Left renal cortex interstitium (tissue), 4 donors: ENCODE measurements around the gene FALEC. TPM values are rescaled to one million over a fixed set of nuclear protein-coding genes. Genes with fewer than 3 reads are reported as not detected.
"Not testable (repeated sequence)": the region's sequence is repeated elsewhere in the genome, so short reads cannot be mapped to it uniquely, and the experiment has no call there.

ENCODE experiments used
- DNase-seq, 4 donors: peaks; one replicate each; pipeline ENCODE4 v3.0.0-alpha.2; 2013; ENCODE audit warnings: low read depth in 4 of 4, low spot score in 2 of 4, missing footprints in 1 of 4
- polyA plus RNA-seq, 4 donors: library from polyadenylated mRNA; unstranded; fragments of 120-200 nt; gene quantifications; one replicate each; pipeline ENCODE4 v1.2.1, GENCODE V29; 2013; ENCODE audit not compliant: insufficient read length in 4 of 4

FALEC gene
- polyA plus RNA-seq, 4 donors: 0.55 to 0.64 (median 0.64) TPM; not detected in 1

GRCh38 chr1:150557065-150557600 lies 41.6 kb downstream of the FALEC start:
- no peak for DNase-seq

- no peak for DNase-seq
These were observed 42.3 kb downstream of the FALEC start for GRCh38 chr1:150557813-150558212.

DNA sequence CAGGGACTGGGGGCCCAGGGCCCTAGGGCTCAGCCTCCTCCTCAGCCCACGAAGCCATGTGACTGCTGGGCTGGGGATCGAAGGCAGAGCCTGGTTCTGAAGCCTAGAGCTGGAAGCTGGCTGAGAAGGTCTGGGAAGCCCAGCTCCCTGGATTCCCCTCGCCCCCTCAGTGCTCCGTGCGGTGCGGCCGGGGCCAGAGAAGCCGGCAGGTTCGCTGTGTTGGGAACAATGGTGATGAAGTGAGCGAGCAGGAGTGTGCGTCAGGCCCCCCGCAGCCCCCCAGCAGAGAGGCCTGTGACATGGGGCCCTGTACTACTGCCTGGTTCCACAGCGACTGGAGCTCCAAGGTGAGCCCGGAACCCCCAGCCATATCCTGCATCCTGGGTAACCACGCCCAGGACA lies 42.8 kb downstream of the FALEC start:
- no peak for DNase-seq

GRCh38 chr1:150558761-150559655 lies 43.5 kb downstream of the FALEC start:
- no peak for DNase-seq

GRCh38 chr1:150559656-150560010 lies 44.1 kb downstream of the FALEC start:
- DNase-seq: no peak

GRCh38 chr1:150560011-150560438 lies 44.5 kb downstream of the FALEC start:
- no peak for DNase-seq

GRCh38 chr1:150560576-150561253 lies 45.2 kb downstream of the FALEC start:
- DNase-seq: peak in 1 of 4 donors; percentile 77

GRCh38 chr1:150561254-150561973 lies 45.9 kb downstream of the FALEC start:
- DNase-seq: peak; percentile 82 to 93 (median 89)

- DNase-seq: peak in 2 of 4 donors; percentile 78 to 86
These were observed 46.5 kb downstream of the FALEC start for GRCh38 chr1:150561974-150562445.

GRCh38 chr1:150562446-150563339 lies 47.1 kb downstream of the FALEC start:
- DNase-seq: no peak

- no peak for DNase-seq
These were observed 47.9 kb downstream of the FALEC start for GRCh38 chr1:150563340-150564038.

DNA sequence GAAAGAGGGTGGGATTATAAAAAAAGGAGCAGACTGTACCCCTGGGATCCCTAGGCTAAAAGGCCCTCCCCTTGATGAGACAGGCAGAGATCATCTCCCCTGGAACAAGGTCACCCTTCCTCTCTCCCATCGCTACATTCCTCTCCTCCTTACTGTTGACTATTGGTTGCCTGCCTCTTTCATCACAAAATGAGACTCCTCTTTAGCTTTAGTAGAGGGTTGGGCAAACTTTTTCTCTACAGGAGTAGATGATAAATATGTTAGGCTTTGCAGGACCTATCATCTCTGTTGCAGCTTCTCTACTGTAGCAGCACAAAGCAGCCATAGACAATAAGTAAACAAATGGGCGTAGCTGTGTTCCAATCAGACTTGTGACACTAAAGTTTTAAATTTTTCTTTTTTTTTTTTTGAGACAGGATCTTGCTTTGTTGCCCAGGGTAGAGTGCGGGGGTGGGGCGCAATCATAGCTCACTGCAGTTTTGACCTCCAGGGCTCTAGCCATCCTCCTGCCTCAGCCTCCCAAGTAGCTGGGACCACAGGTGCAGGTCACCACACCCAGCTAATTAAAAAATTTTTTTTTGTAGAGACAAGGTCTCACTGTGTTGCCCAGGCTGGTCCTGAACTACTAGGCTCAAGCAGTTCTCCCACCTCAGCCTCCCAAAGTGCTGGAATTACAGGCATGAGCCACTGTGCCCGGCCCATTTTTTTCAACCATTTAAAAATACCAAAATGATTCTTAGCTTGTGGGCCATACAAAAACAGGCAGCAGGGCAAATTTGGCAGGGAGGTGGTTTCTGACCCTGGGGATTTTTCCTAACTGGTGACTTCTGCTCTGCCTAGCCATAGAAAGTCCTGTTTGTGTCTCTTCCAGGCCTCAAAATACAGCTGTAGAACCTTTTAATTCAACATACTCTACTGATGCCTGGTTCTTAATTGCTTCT lies 48.8 kb downstream of the FALEC start:
- DNase-seq: no peak

- not testable (repeated sequence) for DNase-seq
These were observed 49.9 kb downstream of the FALEC start for GRCh38 chr1:150565240-150565991.

DNA sequence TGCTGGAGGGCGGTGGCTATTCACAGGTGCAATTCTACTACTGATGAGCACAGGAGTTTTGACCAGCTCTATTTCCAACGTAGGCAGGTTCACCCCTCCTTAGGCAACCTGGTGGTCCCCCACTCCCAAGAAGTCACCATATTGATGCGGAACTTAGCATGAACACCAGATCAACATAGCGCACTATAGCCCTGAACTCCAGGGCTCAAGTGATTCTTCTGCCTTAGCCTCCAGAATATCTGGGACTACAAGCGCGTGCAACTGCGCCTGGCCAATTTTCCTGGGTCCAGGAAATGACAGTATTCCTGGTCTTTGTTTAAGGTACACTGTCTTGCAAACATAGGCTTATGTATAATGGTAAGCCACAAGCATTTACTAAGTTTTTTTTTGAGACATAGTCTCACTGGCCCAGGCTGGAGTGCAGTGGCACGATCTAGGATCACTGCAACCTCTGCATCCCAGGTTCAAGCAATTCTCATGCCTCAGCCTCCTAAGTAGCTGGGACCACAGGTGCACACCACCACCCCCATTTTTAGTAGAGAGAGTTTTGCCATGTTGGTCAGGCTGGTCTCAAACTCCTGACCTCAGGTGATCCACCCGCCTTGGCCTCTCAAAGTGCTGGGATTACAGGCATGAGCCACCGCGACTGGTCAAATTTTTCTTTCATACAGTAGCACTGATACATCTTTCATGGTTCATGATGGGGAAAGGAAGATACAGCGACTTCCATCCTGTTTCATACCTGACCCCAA lies 51.2 kb downstream of the FALEC start:
- no peak for DNase-seq

DNA sequence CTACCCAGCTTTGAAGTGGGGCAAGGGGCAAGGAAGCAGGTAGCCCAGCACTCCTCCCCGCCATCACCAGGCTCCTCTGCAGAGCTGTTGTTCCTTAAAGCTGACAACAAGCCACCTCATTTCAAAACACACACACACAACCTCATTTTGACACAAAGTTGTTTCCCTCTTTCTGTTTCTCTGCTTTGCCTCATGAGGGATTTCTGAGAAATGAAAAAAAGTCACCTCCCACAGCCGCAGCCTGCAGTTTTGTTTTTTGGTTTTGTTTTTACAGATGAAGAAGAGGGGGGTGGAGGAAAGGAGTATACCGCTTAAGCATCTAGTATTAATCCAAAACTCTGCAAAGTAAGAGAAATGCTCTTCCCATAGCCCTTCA lies 51.8 kb downstream of the FALEC start:
- no peak for DNase-seq

DNA sequence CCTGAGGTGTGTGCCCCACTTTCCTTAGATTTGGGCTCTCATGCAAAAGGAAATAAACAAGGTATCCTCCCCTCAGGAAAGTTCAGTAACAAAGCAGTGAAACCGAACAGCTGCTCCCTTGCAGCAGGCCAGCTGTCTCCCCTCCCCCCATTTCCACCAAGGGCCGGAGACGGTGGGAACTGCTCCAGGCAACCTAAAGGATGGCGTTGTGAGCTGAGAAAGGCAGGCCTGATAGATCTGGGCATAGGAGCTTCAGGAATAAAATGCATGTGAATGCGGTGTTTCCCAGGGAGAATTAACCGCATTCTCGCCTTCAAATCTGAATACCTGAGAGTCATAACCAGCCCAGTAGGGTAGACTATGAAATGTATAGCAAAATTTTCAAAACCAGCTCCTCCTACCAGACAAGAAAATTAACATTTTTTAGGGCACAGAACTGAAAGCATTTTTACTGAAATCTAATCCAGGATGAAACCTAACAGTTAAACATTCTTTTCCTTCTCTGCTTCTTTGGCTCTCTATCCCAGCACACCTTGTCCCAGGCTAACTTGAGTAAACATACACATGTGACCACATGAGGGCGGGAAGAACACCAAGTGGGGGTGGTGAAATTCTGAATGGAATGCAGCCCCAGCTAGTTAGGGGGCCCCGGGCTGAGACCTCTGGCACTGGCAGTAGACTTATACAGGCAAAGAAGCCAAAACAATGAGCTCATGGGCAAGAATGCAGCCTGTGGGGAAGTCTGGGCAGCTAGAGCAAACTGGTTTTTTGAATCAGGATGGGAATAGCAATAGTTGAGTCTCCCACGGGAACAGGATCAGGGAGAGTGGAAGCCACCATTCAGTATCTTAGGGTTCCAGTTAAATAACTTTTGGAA lies 52.4 kb downstream of the FALEC start:
- peak in 3 of 4 donors; percentile 83 to 89 (median 85) for DNase-seq
